Measurements from ENCODE around the gene GXYLT2.
"Not testable (repeated sequence)": the region's sequence is repeated elsewhere in the genome, so short reads cannot be mapped to it uniquely, and the experiment has no call there.

Gene GXYLT2

DNA sequence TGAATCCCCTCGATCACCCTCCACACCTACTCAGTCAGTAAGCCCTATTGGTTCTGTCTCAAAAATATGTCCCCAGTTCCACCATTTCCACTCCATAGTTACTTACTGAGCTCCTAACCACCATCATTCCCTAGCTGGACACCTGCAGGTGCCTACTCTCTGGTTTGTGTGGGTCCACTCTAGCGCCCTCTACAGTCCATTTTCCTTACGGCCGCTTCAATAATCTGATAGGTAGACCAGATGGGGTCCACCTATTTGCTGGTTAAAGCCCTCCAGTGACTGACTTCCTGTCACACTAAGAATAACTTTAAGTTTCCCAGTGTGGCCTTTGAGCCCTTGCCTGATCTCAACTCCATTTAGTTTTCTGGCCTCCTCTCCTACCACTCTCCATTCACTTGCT, 5.0 kb downstream of the GXYLT2 start:
- DNase-seq (ENCODE audit: low spot score): no peak

- DNase-seq (ENCODE audit: low spot score): no peak
Measured at GRCh38 chr3:72894976-72895552, 7.2 kb downstream of the GXYLT2 start.

- no peak for DNase-seq (ENCODE audit: low spot score)
Measured at GRCh38 chr3:72896996-72897757, 9.3 kb downstream of the GXYLT2 start.

GRCh38 chr3:72897758-72898007, 9.8 kb downstream of the GXYLT2 start:
- DNase-seq (ENCODE audit: low spot score): no peak

GRCh38 chr3:72899349-72899765, 11.5 kb downstream of the GXYLT2 start:
- no peak for DNase-seq (ENCODE audit: low spot score)

- DNase-seq (ENCODE audit: low spot score): no peak
Measured at GRCh38 chr3:72900048-72900447, 12.2 kb downstream of the GXYLT2 start.

- DNase-seq (ENCODE audit: low spot score): no peak
Measured at GRCh38 chr3:72901840-72902239, 14.0 kb downstream of the GXYLT2 start.

GRCh38 chr3:72903004-72903403, 15.2 kb downstream of the GXYLT2 start:
- peak; percentile 34 for DNase-seq (ENCODE audit: low spot score)

DNA sequence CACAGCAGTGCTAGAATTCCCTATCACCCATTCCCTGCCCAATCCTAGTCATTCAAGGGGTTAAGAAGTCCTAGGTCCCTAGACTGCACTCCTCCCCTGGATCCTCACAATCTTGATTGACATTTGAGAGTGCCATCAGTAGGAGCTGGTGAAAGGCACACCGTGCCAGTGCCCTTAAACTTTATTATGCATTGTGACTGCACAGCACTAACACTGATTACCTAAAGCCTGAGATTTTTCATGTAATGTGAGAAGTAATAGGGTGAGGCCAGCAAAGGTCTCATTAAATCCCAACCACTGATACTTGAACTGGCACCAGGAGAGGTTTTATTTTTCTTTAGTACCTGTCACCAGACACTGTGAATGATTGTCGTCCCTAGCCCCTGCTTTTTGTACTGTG, 16.3 kb downstream of the GXYLT2 start:
- DNase-seq (ENCODE audit: low spot score): no peak

DNA sequence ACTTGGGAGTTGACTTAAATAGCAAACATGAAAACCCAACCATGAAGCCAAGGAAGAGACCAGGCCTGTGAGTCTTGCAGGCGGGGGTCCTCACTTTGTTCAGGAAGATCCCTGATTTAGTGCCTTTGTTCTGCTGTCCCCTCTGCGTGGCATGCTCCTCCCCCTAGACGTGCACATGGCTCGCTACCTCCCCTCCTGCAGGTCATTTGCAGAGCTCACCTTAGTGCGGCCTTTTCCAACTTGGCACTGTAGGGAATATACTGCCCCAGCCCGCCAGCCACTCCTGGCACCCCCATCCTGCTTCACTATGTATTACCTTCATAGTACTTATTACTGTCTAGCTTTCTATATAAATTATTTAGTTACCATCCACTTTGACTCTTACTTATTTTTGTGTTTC, 18.3 kb downstream of the GXYLT2 start:
- no peak for DNase-seq (ENCODE audit: low spot score)

DNA sequence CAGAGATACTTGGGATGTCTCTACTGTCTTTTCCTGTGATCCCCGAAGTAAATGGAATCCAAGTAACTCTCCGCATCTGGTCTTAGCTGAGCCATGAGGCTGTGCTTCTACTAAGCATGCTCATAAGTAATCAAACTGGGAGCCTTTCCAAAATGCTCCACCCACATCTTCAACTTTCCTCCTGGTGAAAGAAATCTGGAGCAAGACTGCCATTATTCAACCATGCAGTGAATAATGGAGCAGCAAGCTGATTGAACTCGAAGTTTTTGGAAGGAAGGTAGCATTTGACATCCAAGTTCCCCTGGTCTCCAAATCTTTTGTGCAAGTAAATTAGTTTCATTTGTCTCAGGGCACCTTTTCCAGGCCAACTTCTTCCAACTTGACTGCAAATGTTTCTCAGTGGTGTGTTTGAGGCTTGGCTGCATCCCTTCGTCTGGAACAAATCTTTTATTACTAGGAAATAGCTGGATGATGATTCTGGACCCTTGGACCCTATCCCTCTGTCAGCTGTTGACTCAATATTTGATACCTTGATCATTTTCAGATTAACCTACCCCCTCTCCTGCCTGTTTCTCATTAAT, 19.4 kb downstream of the GXYLT2 start:
- DNase-seq (ENCODE audit: low spot score): no peak

- no peak for DNase-seq (ENCODE audit: low spot score)
Measured at GRCh38 chr3:72907731-72908620, 20.1 kb downstream of the GXYLT2 start.

DNA sequence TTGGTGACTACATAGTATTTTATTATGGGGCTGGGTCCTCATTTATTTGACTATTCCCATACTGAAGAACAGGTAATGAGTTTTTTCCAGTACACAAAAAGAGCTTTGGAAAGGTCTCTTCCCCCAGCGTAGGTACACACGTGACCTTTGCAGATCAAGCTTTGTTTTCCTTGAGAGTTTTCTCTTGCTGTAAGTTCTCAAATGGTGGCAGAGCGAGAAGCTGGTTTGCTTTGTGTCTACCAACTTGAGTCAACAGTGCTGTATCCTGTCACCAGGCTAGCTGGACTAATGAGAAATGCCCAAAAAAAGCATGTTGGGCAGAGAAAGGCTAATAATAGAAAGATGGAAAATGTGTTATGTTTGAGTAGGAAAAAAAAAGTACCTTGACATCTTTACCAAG, 21.7 kb downstream of the GXYLT2 start:
- no peak for DNase-seq (ENCODE audit: low spot score)

DNA sequence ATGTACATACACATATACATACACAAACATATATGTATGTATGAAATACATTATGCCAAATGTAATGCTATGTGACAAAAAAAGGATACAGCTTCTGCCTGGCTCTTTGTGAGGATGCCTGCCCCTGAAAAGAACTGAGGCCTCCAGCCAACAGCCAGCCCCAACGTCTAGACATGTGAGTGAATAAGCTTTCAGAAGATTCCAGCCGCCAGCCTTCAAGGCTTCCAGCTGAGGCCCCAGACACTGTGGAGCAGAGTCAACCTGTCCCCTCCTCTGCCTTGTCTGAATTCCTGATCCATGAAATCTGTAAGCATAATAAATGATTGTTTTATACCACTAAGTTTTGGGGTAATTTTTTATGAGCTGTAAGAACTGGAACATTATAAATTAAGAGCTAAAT, 24.7 kb downstream of the GXYLT2 start:
- no peak for DNase-seq (ENCODE audit: low spot score)

DNA sequence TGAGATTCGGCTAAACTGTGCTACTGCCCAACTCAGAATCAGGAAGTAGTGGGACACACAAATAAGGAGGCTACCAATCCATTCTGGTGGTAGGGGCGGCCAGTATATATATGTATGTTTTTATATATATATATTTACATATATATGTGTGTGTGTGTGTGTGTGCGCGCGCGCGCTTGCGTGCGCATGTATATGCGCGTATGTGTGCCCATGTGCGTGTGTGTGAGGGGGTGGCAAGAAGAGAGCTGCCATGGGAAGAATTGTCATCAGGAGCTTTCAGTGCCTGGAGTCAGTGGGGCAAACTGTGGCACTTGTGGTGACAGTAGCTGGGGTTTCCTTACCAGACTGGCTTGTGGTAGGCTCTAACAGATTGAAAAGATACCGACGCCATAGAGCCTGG, 26.5 kb downstream of the GXYLT2 start:
- no peak for DNase-seq (ENCODE audit: low spot score)

- DNase-seq (ENCODE audit: low spot score): no peak
Measured at GRCh38 chr3:72916250-72916649, 28.4 kb downstream of the GXYLT2 start.

DNA sequence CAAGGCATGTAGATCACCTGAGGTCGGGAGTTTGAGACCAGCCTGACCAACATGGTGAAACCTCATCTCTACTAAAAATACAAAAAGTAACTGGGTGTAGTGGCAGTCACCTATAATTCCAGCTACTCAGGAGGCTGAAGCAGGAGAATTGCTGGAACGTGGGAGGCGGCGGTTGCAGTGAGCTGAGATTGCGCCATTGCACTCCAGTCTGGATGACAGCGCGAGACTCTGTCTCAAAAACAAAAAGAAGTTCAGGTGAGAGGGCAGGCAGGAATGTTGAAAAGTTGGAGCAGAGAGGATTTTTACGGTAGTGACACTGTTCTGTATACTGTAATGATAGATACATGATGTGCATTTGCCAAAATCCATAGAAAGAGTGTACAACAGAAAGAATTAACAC, 31.7 kb downstream of the GXYLT2 start:
- DNase-seq (ENCODE audit: low spot score): no peak

GRCh38 chr3:72924055-72924454, 36.2 kb downstream of the GXYLT2 start:
- no peak for DNase-seq (ENCODE audit: low spot score)

- DNase-seq (ENCODE audit: low spot score): not testable (repeated sequence)
Measured at GRCh38 chr3:72928781-72929735, 41.2 kb downstream of the GXYLT2 start.

DNA sequence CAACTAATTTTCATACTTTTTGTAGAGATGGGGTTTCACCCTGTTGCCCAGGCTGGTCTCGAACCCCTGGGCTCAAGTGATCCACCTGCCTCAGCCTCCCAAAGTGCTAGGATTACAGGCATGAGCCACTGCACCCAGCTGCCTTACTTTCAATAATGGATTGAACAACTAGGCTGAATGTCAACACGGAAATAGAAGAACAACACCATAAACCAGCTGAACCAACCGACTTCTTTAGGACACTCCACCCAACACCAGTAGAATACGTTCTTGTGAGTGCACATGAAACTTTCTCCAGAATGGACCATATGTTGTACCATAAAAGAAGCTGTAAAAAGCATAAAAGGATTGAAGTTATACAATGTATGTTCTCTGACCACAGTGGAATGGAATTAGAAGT, 42.9 kb downstream of the GXYLT2 start:
- DNase-seq (ENCODE audit: low spot score): no peak

- DNase-seq (ENCODE audit: low spot score): no peak
Measured at GRCh38 chr3:72932416-72932815, 44.6 kb downstream of the GXYLT2 start.
